ENCODE data around the gene CMYA5.
"Not testable (repeated sequence)": the region's sequence is repeated elsewhere in the genome, so short reads cannot be mapped to it uniquely, and the experiment has no call there.

CMYA5 gene

GRCh38 chr5:79750611-79751510 is 61.2 kb downstream of the CMYA5 start:
- no peak for DNase-seq (ENCODE audit: low spot score)

GRCh38 chr5:79753092-79753491 is 63.5 kb downstream of the CMYA5 start:
- DNase-seq (ENCODE audit: low spot score), result no peak

- DNase-seq (ENCODE audit: low spot score), result no peak
Measured at GRCh38 chr5:79753877-79754645, 64.4 kb downstream of the CMYA5 start.

GRCh38 chr5:79754865-79755555 is 65.4 kb downstream of the CMYA5 start:
- DNase-seq (ENCODE audit: low spot score), result no peak

GRCh38 chr5:79756076-79756475 is 66.4 kb downstream of the CMYA5 start:
- no peak for DNase-seq (ENCODE audit: low spot score)

GRCh38 chr5:79759436-79759835 is 69.8 kb downstream of the CMYA5 start:
- no peak for DNase-seq (ENCODE audit: low spot score)

- no peak for DNase-seq (ENCODE audit: low spot score)
Measured at GRCh38 chr5:79759848-79760247, 70.2 kb downstream of the CMYA5 start.

- DNase-seq (ENCODE audit: low spot score), result no peak
Measured at GRCh38 chr5:79762929-79763328, 73.3 kb downstream of the CMYA5 start.

GRCh38 chr5:79764147-79764546 is 74.5 kb downstream of the CMYA5 start:
- not testable (repeated sequence) for DNase-seq (ENCODE audit: low spot score)

- DNase-seq (ENCODE audit: low spot score), result no peak
Measured at GRCh38 chr5:79771387-79771786, 81.8 kb downstream of the CMYA5 start.

- no peak for DNase-seq (ENCODE audit: low spot score)
Measured at GRCh38 chr5:79772651-79773050, 83.0 kb downstream of the CMYA5 start.

GRCh38 chr5:79773612-79774011 is 84.0 kb downstream of the CMYA5 start:
- no peak for DNase-seq (ENCODE audit: low spot score)

- DNase-seq (ENCODE audit: low spot score), result peak; percentile 30
Measured at GRCh38 chr5:79774171-79774854, 84.7 kb downstream of the CMYA5 start.

- DNase-seq (ENCODE audit: low spot score), result no peak
Measured at GRCh38 chr5:79774855-79775237, 85.2 kb downstream of the CMYA5 start.

- DNase-seq (ENCODE audit: low spot score), result not testable (repeated sequence)
Measured at GRCh38 chr5:79784741-79785140, 95.1 kb downstream of the CMYA5 start.

GRCh38 chr5:79785983-79786382 is 96.3 kb downstream of the CMYA5 start:
- DNase-seq (ENCODE audit: low spot score), result no peak

- no peak for DNase-seq (ENCODE audit: low spot score)
Measured at GRCh38 chr5:79787448-79787847, 97.8 kb downstream of the CMYA5 start.

- no peak for DNase-seq (ENCODE audit: low spot score)
Measured at GRCh38 chr5:79791843-79792242, 102.2 kb downstream of the CMYA5 start.

- no peak for DNase-seq (ENCODE audit: low spot score)
Measured at GRCh38 chr5:79792463-79792862, 102.8 kb downstream of the CMYA5 start.

GRCh38 chr5:79793304-79793703 is 103.7 kb downstream of the CMYA5 start:
- DNase-seq (ENCODE audit: low spot score), result no peak

GRCh38 chr5:79793722-79794121 is 104.1 kb downstream of the CMYA5 start:
- DNase-seq (ENCODE audit: low spot score), result no peak

- DNase-seq (ENCODE audit: low spot score), result no peak
Measured at GRCh38 chr5:79794347-79794746, 104.7 kb downstream of the CMYA5 start.

Data from NAMALWA (cell line).